ENCODE results near the gene BRF1.

DNA sequence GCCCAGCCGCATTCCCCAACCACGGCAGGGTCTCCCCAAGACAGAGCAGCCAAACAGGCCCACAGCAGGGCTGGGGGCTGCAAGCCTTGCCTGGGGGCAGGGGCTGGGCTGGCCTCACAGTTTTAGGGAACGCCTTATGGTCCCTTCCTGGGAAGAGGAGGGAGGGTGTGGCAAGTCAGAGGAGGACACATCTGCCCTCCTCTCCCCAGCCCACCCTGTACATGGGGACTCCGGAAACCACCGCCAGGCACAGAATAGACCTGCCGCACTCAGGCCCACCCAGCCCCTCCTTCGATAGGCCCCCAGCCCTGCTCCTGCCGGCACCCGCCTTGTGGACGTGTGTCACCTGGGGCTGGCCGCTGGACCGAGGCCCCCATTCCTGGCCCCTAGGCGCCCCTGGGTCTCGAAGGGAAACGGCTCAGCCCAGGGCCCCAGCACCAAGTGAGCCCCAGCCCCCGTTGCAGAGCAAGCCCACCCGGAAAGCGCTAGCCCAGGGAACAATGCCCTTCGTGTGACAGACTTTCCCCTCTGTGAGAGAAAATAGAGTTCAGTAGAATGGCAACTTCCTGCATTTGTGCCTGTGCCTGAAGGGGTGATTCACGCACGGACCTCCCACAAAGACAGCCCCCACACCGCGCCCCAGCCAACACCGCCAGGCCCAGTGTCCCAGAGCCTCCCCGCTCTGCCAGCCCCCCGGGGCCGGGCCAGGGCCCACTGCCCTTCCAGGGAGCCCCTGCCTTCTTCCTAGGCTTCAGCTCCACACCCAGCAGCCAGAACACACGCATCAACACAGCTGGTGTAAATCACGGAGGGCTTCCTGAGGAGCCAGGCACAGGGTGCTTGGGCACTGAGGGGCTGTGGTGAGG, 107.7 kb downstream of the BRF1 start:
- no peak for TF ChIP-seq EZH2phosphoT487 (IDR thresholded peaks at IDR 0.05; ENCODE audit: borderline replicate concordance)
- no peak for TF ChIP-seq POLR2AphosphoS5 (IDR thresholded peaks at IDR 0.05; ENCODE audit: low read depth, low read length)
- TF ChIP-seq SP1 (IDR thresholded peaks at IDR 0.05; ENCODE audit: low read depth), result no peak
- no peak for TF ChIP-seq CTCF (IDR thresholded peaks at IDR 0.05 in 2 of 3, conservative IDR thresholded peaks at IDR 0.05 in 1 of 3; ENCODE audit: borderline replicate concordance in 1 of 3, insufficient read depth in 1 of 3, low read depth in 2 of 3, low read length in 2 of 3)
- no peak for TF ChIP-seq RAD21 (IDR thresholded peaks at IDR 0.05; ENCODE audit: low read depth)
- TF ChIP-seq POLR2A (IDR thresholded peaks at IDR 0.05; ENCODE audit: borderline replicate concordance, extremely low read depth, insufficient read depth, insufficient read length), result no peak
- TF ChIP-seq CEBPB (IDR thresholded peaks at IDR 0.05; ENCODE audit: low read depth), result no peak
- no peak for TF ChIP-seq SIN3A (IDR thresholded peaks at IDR 0.05; ENCODE audit: low read depth)
- no peak for TF ChIP-seq ZNF274 (IDR thresholded peaks at IDR 0.05; ENCODE audit: low read depth, low read length)
- TF ChIP-seq CBX3 (IDR thresholded peaks at IDR 0.05; ENCODE audit: low read depth), result no peak

Data from HCT116 (cell line).